ENCODE results near the gene CEACAM21. TPM values are rescaled to one million over a fixed set of nuclear protein-coding genes. Genes with fewer than 3 reads are reported as not detected.

Gene CEACAM21
- polyA plus RNA-seq, 3 donors = 1.3 to 1.8 (median 1.4) TPM

- DNase-seq (ENCODE audit: extremely low read depth in 1 of 11, low read depth in 9 of 11, low spot score in 4 of 11) = no peak
These were observed 28.9 kb downstream of the CEACAM21 start for GRCh38 chr19:41604831-41605230.

- DNase-seq (ENCODE audit: extremely low read depth in 1 of 11, low read depth in 9 of 11, low spot score in 4 of 11) = no peak
These were observed 30.4 kb downstream of the CEACAM21 start for GRCh38 chr19:41606215-41606837.

DNA sequence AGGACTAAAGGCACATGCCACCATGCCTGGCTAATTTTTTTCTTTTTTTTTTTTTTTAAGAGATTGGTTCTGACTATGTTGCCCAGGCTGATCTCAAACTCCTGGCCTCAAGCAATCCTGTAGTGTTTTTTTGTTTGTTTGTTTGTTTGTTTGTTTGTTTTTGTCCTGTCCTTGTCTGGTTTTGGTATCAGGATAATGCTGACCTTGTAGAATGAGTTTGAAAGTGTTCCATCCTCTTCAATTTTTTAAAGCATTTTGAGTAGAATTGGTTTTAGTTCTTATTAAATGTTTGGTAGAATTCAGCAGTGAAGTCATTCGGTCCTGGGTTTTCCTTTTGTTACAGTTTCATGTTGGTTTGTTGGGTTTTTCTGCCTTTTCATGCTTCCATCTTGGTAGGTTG lies 31.7 kb downstream of the CEACAM21 start:
- no peak for DNase-seq (ENCODE audit: extremely low read depth in 1 of 11, low read depth in 9 of 11, low spot score in 4 of 11)

DNA sequence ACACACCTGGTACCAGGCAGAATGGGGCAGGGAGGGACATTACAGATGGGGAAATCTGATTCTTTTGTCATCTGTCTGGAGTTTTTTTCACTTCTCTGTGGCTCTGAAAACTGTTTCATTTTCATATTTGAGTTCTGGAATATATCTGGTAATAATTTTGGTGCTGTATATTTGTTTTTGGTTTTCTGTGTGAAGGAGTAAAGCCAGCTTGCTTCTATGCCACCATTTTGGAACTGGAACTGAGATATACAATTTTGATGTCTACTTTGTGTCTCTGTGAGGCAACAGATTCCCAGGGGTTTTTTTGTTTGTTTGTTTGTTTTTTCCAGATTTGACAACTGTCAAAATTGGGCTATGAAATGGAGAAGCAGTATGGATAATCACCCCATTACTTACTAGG lies 34.8 kb downstream of the CEACAM21 start:
- DNase-seq (ENCODE audit: extremely low read depth in 1 of 11, low read depth in 9 of 11, low spot score in 4 of 11) = no peak

DNA sequence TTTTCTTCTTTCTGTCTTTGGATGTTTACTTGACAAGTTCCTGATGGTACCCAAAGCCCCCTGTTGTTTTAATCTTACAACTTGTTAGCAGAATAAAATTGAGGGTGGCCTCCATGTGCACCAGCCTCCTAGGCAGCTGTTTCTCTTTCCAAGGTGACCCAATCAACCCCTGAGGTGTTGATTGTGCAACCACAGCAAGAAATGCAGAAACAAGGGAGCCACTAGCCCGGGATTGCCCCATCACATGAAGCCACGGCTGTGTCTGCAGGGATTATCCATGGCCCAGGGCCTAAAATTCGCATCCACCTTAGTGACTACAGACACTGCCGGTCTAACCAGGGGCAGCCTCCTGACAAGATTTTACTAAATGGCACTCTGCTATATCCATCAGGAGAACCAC lies 36.5 kb downstream of the CEACAM21 start:
- no peak for DNase-seq (ENCODE audit: extremely low read depth in 1 of 11, low read depth in 9 of 11, low spot score in 4 of 11)

DNA sequence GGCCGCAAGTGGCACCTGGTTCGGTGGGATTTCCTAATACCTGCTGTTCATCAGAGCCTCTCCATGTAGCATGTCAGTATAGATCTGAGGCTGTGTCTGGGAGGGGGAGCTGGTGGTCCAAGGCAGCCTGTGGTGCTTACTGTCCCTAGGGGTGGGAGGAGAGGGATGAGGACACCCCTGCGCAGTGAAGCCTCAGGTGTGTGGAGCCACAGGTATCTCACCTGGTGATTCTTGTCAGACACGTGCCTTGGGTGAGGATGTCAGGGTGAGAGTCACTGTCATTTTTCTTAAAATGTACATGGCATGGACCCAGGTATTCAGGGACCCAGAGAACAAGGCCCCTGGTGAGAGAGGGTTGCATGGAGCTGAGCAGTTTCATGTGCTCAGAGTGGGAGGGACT lies 39.2 kb downstream of the CEACAM21 start:
- no peak for DNase-seq (ENCODE audit: extremely low read depth in 1 of 11, low read depth in 9 of 11, low spot score in 4 of 11)

- DNase-seq (ENCODE audit: extremely low read depth in 1 of 11, low read depth in 9 of 11, low spot score in 4 of 11) = peak in 9 of 11 donors; percentile 8 to 40 (median 28)
These were observed 41.0 kb downstream of the CEACAM21 start for GRCh38 chr19:41616792-41617621.

DNA sequence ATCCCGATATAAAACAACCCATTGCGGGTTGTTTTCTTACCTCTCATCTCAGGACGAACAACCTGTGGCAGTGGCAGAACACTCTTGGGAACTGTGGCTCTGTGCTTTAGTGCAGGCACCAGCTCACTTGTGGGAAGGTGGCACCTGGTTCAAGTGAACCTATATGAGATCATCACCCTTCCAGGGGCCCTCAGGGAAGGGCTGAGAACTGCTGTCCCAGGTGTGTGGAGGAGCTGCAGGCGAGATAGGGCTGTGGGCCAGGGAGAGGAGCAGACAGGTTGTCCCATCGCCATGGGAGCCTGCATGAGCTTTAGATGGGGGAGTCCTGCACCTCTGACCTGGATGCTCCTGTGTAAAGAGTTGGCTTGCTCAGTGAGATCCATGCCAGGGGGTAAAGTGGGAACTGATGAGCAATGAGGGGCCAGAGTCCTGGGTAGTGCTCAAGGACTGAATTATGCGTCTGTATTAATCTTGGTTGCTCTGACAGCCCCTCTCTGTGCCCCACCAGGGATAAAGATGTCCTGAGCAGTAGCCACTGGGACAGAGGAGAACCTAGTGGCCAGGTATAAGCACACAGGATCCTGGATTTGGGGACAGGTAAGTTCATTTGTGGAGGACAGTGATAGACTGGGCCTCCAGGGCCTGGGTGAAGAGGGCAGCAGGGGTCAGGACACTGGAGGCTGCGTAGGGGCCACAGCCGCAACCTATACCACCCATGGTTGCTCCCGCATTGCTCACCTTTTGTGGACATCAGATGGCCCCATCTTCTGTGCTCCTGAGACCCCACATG lies 42.2 kb downstream of the CEACAM21 start:
- DNase-seq (ENCODE audit: extremely low read depth in 1 of 11, low read depth in 9 of 11, low spot score in 4 of 11) = no peak

DNA sequence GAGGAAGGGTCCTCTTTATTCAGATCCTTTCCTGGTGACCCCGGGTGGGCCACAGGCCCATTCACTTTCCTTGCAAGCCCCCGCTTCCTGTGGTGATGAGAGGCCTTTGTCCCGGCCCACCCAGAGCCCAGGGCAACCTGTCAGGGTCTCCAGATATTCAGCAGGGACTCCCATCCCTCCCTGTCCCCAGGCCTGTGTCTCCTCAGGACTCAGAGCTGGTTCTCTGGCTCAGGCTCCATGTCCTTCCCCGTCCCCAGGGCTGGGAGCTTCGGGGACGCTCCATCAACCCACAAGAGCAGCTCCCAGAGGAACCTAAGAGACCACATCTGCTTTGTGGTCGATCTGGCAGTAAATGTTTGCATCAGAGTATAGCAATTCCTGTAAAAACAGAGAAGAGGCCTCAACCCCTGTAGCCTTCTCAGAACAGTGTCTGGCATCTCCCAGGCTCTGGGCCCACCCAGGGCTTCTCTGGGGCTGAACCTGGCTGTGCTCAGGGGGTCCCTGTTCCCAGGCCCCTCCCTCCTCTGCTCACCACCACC lies 43.1 kb downstream of the CEACAM21 start:
- no peak for DNase-seq (ENCODE audit: extremely low read depth in 1 of 11, low read depth in 9 of 11, low spot score in 4 of 11)

DNA sequence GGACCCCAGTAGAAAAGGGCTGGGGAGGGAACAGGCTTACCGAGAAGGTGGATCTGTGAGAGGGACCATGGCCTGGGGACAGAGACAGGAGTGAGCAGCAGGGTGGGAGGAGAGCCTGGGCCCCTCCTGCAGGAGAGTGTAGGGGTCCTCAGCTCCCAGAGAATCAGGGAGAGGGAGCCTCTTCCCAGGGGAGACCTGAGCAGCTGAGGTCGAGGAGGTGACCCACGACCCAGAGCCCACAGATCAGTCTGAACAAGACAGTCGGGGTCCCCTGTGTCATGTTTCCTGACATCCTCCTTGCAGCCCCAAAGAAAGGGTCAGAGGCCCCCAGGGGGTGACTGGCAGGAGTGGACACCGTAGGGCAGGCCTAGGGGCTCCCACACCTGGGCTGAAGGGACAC lies 44.2 kb downstream of the CEACAM21 start:
- DNase-seq (ENCODE audit: extremely low read depth in 1 of 11, low read depth in 9 of 11, low spot score in 4 of 11) = no peak

DNA sequence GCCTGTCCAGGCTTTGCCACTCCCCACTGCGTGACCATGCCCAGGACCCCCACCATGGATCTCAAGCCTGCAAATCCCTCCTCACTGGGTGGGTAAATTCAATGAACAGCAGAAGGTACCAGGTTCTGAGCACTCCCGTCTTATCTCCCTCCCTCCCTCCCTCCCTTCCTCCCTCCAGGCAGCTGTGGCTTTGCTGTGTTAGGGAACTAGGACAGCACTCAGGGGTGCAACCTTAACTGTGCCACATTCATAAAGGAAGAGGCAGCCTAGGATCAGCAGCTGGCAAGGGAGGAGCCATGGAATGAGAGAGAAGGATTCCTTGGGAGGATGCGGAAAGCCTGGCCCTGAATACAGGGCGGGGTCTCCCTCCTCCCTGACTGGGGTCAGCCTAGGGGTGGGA lies 45.3 kb downstream of the CEACAM21 start:
- DNase-seq (ENCODE audit: extremely low read depth in 1 of 11, low read depth in 9 of 11, low spot score in 4 of 11) = no peak

DNA sequence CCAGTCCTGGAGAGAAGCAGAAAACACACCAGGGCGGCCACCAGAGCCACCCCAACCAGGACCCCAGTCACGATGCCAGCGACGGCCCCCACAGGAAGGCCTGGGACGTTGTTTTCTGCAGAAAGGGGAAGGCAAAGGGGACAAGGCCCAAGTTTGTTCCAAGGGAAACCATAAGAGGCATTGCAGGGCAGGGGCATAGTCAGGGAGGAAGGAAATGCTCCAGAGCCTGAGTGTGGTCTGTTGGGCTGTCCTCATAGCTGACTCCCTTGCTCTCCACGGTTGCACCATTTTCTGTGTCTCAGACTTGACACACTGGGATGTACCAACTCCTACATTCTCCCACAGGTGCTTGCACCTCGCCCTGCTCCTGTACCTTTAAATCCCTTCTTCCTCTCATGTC lies 45.7 kb downstream of the CEACAM21 start:
- DNase-seq (ENCODE audit: extremely low read depth in 1 of 11, low read depth in 9 of 11, low spot score in 4 of 11) = no peak

DNA sequence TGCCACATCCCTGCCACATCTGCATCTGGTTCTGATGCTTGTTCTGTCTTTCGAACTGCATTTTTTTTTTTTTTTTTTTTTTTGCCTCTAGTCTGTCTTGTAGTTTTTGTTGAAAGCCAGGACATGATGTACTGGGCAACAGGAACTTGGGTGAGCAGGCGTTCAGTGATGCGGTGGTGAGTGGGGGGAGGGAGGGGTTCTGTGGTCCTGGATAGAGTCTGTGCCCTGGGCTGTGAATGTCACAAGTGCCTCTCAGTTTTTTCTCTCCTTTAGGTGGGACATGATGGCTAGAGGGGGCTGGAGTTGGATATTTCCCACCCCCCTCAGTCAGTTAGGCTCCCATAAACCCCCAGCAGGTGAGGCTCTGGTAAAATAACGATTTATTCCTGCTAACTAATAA lies 47.4 kb downstream of the CEACAM21 start:
- no peak for DNase-seq (ENCODE audit: extremely low read depth in 1 of 11, low read depth in 9 of 11, low spot score in 4 of 11)

DNA sequence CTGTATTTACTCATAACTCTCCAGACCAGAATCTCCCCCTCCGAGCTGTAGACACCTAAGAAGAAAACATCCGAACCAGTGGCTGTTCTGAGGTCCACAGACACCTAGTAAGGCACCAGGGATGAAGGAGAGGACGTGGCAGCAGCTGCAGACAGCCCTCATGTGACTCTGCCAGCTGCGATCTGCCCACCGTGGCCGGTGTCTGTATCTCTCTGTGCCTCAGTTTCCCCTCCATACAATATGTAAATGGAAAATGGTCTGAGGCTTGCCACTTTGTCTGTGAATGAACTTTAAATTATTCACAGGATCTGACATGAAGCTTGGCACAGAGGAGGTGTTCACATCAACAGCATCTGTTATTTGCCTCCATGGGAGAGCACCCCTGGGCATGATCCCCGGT lies 48.5 kb downstream of the CEACAM21 start:
- DNase-seq (ENCODE audit: extremely low read depth in 1 of 11, low read depth in 9 of 11, low spot score in 4 of 11) = no peak

GRCh38 chr19:41624937-41625336 lies 49.0 kb downstream of the CEACAM21 start:
- DNase-seq (ENCODE audit: extremely low read depth in 1 of 11, low read depth in 9 of 11, low spot score in 4 of 11) = no peak

DNA sequence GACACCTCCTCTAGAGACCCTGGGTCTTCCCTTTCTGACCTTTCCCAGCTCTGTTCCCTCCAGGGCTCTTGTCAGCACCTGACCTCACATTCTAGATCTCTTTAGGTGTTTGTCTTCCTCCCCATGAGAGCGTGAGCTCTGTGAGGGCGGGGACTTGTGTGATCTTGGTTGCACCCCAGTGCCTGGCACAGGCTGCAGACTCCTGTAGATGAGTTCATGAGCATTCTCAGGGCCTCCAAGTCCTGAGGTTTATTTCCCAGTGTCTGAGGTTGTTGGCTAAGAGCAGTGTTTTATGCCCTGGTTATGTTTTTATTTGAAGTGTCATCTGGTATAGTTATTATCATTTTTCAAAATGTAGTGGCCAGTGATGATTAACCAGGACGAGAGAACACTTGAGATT lies 50.3 kb downstream of the CEACAM21 start:
- DNase-seq (ENCODE audit: extremely low read depth in 1 of 11, low read depth in 9 of 11, low spot score in 4 of 11) = no peak

DNA sequence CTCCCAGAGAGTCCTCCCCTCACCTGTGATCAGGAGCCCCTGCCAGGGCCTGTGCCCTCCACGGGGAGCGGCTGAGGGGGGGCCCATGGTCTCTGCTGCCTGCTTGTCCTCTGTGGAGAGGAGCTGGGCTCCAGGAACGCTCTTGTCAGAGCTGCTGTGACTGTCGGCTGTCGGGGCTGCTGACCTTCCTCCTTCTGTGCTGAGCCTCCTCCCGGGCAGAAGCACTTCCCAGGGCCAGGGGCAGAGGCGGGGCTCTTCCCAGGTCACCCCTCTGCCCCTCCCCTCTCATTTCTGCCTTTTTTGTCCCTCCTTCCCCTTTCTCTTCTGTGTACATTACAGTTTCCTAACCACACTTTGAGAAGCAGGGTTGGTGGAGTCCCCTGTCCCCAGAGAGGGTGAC lies 50.9 kb downstream of the CEACAM21 start, which contains the start of gene CEACAM4:
Gene CEACAM4, minus strand, starts transcription at position 198 of the 400 bp plus-strand sequence. Its CDS starts 111 bp downstream, at position 87.
- DNase-seq (ENCODE audit: extremely low read depth in 1 of 11, low read depth in 9 of 11, low spot score in 4 of 11) = no peak

GRCh38 chr19:41627966-41628675 lies 52.2 kb downstream of the CEACAM21 start:
- DNase-seq (ENCODE audit: extremely low read depth in 1 of 11, low read depth in 9 of 11, low spot score in 4 of 11) = no peak
